ENCODE measurements around the gene EPC1. TPM values are rescaled to one million over a fixed set of nuclear protein-coding genes. Genes with fewer than 3 reads are reported as not detected.

The EPC1 gene
- polyA plus RNA-seq, 1 of the 3 experiments (the other 2 are of a cell fraction): 21.8 TPM

DNA sequence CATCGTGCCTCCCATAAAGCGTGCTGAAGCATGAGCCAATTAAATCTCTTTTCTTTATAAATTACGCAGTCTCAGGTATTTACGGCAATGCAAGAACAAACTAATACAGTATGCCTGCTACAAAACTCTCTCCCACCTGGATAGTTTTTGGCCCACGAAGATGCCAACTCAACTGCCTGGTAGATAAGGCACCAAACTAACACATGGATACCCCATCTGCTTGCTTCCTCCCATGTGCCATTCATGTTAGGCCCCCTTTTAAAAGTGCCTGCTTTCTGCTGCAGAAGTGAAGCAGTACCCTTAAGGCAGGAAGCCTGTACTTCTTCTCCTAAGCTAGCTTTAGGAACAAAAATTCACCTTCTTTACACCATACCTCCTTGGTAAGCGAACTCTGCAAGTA is 15.6 kb upstream of the EPC1 start:
- CTCF ChIA-PET: interaction anchor here (1.4 to 2.2 kb wide), 3 partner anchors 8 to 172 kb away, joined by 4 to 6 read pairs (median 5); no protein-coding TSS in a partner anchor
- WGBS (ENCODE audit: low lambda C conversion rate): 96% methylated on average over 6 of the region's 6 CpGs
- H3K9ac ChIP-seq: no peak overlapping the region
- no peaks in the 10 kb centered on the region; the same call in 1 of the 2 replicates for H4K20me1 ChIP-seq (ENCODE audit: insufficient read depth)
- no peaks in the 10 kb centered on the region for H3K9me2 ChIP-seq
- H3K27ac ChIP-seq (ENCODE audit: low read depth in 2 of 2, low read length in 1 of 2): no peak overlapping the region
- no peaks in the 10 kb centered on the region for H3K9me3 ChIP-seq
- no peaks in the 10 kb centered on the region for H3F3A ChIP-seq (replicated peaks; ENCODE audit: insufficient read depth)
- peaks cover 0 to 3% of the 10 kb centered on the region in 2 experiments; a peak in 2 of 4 replicates for H3K4me1 ChIP-seq (ENCODE audit: control insufficient read depth in 1 of 2, insufficient read depth in 2 of 2, low read depth in 1 of 2, low read length in 1 of 2)
- no peaks in the 10 kb centered on the region for H3K36me3 ChIP-seq (replicated peaks in 1 of 2; ENCODE audit: control insufficient read depth in 1 of 2, insufficient read depth in 2 of 2, low read length in 1 of 2)
- POLR2A ChIA-PET: no interaction called here
- H2AFZ ChIP-seq (ENCODE audit: low read depth): no peak overlapping the region
- H3K4me3 ChIP-seq (ENCODE audit: low read depth in 2 of 2, low read length in 1 of 2): no peak overlapping the region
- DNase-seq: no peak
- peaks cover 51% of the 10 kb centered on the region for H3K79me2 ChIP-seq (ENCODE audit: insufficient read depth)
- H3K4me2 ChIP-seq: no peak overlapping the region
- no peaks in the 10 kb centered on the region for H3K27me3 ChIP-seq (ENCODE audit: insufficient read depth)
- TF ChIP-seq RXRA (IDR thresholded peaks at IDR 0.05; ENCODE audit: borderline replicate concordance, low read depth): no peak
- no peak for TF ChIP-seq NRF1 (IDR thresholded peaks at IDR 0.05; ENCODE audit: low read depth, low read length)
- no peak for TF ChIP-seq FOSL2 (IDR thresholded peaks at IDR 0.05; ENCODE audit: borderline replicate concordance, low read depth)
- no peak for TF ChIP-seq POLR2AphosphoS5 (IDR thresholded peaks at IDR 0.05; ENCODE audit: low read depth, low read length)
- TF ChIP-seq CHD2 (IDR thresholded peaks at IDR 0.05; ENCODE audit: low read length, partially characterized antibody): no peak
- TF ChIP-seq USF1 (IDR thresholded peaks at IDR 0.05; ENCODE audit: borderline replicate concordance, low read depth): no peak

DNA sequence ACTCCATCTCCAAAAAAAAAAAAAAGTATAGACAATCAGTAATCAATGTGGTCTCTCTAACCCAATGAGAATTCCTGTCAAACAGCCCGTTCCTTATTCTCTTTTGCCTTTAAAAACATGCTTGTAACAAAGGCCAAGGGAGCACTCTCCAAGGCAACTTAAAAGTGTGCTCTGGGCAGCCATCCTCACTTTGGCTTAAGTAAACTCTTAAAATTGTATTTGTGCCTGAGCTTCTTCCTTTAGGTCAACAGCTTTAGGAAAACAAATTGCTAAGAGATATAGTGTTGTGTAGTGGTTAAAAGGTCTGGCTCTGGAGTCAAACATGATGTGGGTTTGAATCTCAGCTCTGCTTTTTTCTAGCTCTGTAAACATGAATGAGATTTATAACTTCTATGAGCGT is 13.9 kb upstream of the EPC1 start:
- Histone ChIP-seq H4K20me1 (ENCODE audit: insufficient read depth) (no peaks in the 10 kb centered on the region; the same call in 1 of the 2 replicates), H3F3A (replicated peaks; ENCODE audit: insufficient read depth) (no peaks in the 10 kb centered on the region), H2AFZ (ENCODE audit: low read depth) (no peak overlapping the region), H3K4me3 (ENCODE audit: low read depth in 2 of 2, low read length in 1 of 2) (no peak overlapping the region), H3K27me3 (ENCODE audit: insufficient read depth) (no peaks in the 10 kb centered on the region), H3K4me2 (no peak overlapping the region), H3K27ac (ENCODE audit: low read depth in 2 of 2, low read length in 1 of 2) (no peak overlapping the region), H3K4me1 (ENCODE audit: control insufficient read depth in 1 of 2, insufficient read depth in 2 of 2, low read depth in 1 of 2, low read length in 1 of 2) (peaks cover 0 to 3% of the 10 kb centered on the region in 2 experiments; a peak in 1 of 4 replicates), H3K79me2 (ENCODE audit: insufficient read depth) (peaks cover 38% of the 10 kb centered on the region), H3K9me3 (no peaks in the 10 kb centered on the region), H3K9me2 (no peaks in the 10 kb centered on the region), H3K36me3 (replicated peaks in 1 of 2; ENCODE audit: control insufficient read depth in 1 of 2, insufficient read depth in 2 of 2, low read length in 1 of 2) (no peaks in the 10 kb centered on the region), H3K9ac (no peak overlapping the region)
- ChIA-PET CTCF (interaction anchor here (1.0 to 2.2 kb wide), 4 partner anchors 10 to 170 kb away, joined by 3 to 7 read pairs (median 4); no protein-coding TSS in a partner anchor), POLR2A (no interaction called here)
- 97% methylated on average over 2 of the region's 2 CpGs for WGBS (ENCODE audit: low lambda C conversion rate)
- DNase-seq: no peak
- TF ChIP-seq, protein P1, sequence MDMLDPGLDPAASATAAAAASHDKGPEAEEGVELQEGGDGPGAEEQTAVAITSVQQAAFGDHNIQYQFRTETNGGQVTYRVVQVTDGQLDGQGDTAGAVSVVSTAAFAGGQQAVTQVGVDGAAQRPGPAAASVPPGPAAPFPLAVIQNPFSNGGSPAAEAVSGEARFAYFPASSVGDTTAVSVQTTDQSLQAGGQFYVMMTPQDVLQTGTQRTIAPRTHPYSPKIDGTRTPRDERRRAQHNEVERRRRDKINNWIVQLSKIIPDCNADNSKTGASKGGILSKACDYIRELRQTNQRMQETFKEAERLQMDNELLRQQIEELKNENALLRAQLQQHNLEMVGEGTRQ (IDR thresholded peaks at IDR 0.05; ENCODE audit: borderline replicate concordance, low read depth, low read length): no peak
- TF ChIP-seq MEF2A (IDR thresholded peaks at IDR 0.05; ENCODE audit: borderline replicate concordance, low read depth) (no peak), TAF1 (IDR thresholded peaks at IDR 0.05; ENCODE audit: borderline replicate concordance, low read depth, low read length) (no peak)

- Histone ChIP-seq H3K79me2 (ENCODE audit: insufficient read depth) (peaks cover 34% of the 10 kb centered on the region), H3K4me3 (ENCODE audit: low read depth in 2 of 2, low read length in 1 of 2) (no peak overlapping the region), H3K27me3 (ENCODE audit: insufficient read depth) (no peaks in the 10 kb centered on the region), H3K9me3 (no peaks in the 10 kb centered on the region), H3F3A (replicated peaks; ENCODE audit: insufficient read depth) (no peaks in the 10 kb centered on the region), H3K27ac (ENCODE audit: low read depth in 2 of 2, low read length in 1 of 2) (no peak overlapping the region), H2AFZ (ENCODE audit: low read depth) (no peak overlapping the region), H3K9me2 (no peaks in the 10 kb centered on the region), H3K9ac (no peak overlapping the region), H3K4me1 (ENCODE audit: control insufficient read depth in 1 of 2, insufficient read depth in 2 of 2, low read depth in 1 of 2, low read length in 1 of 2) (peaks cover 0 to 3% of the 10 kb centered on the region in 2 experiments; a peak in 1 of 4 replicates), H3K36me3 (replicated peaks in 1 of 2; ENCODE audit: control insufficient read depth in 1 of 2, insufficient read depth in 2 of 2, low read length in 1 of 2) (no peaks in the 10 kb centered on the region), H4K20me1 (ENCODE audit: insufficient read depth) (no peaks in the 10 kb centered on the region; the same call in 1 of the 2 replicates), H3K4me2 (no peak overlapping the region)
- no peak for DNase-seq
- 100% methylated on average over 1 of the region's 1 CpG for WGBS (ENCODE audit: low lambda C conversion rate)
- CTCF ChIA-PET: interaction anchor here (1.0 to 1.5 kb wide), 3 partner anchors 10 to 18 kb away, joined by 3 read pairs; no protein-coding TSS in a partner anchor
- POLR2A ChIA-PET: no interaction called here
- TF ChIP-seq ELF1 (IDR thresholded peaks at IDR 0.05): no peak
- TF ChIP-seq FOXM1 (IDR thresholded peaks at IDR 0.05; ENCODE audit: low read depth): no peak
- TF ChIP-seq GATA2 (CRISPR knock-in tag; IDR thresholded peaks at IDR 0.05): no peak
- TF ChIP-seq YY1 (IDR thresholded peaks at IDR 0.05; ENCODE audit: low read depth): no peak
- TF ChIP-seq, protein P2, sequence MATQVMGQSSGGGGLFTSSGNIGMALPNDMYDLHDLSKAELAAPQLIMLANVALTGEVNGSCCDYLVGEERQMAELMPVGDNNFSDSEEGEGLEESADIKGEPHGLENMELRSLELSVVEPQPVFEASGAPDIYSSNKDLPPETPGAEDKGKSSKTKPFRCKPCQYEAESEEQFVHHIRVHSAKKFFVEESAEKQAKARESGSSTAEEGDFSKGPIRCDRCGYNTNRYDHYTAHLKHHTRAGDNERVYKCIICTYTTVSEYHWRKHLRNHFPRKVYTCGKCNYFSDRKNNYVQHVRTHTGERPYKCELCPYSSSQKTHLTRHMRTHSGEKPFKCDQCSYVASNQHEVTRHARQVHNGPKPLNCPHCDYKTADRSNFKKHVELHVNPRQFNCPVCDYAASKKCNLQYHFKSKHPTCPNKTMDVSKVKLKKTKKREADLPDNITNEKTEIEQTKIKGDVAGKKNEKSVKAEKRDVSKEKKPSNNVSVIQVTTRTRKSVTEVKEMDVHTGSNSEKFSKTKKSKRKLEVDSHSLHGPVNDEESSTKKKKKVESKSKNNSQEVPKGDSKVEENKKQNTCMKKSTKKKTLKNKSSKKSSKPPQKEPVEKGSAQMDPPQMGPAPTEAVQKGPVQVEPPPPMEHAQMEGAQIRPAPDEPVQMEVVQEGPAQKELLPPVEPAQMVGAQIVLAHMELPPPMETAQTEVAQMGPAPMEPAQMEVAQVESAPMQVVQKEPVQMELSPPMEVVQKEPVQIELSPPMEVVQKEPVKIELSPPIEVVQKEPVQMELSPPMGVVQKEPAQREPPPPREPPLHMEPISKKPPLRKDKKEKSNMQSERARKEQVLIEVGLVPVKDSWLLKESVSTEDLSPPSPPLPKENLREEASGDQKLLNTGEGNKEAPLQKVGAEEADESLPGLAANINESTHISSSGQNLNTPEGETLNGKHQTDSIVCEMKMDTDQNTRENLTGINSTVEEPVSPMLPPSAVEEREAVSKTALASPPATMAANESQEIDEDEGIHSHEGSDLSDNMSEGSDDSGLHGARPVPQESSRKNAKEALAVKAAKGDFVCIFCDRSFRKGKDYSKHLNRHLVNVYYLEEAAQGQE (IDR thresholded peaks at IDR 0.05; ENCODE audit: low read depth, low read length): no peak
- no peak for TF ChIP-seq SMC3 (IDR thresholded peaks at IDR 0.05; ENCODE audit: low read depth, low read length)
- TF ChIP-seq RAD21 (IDR thresholded peaks at IDR 0.05; ENCODE audit: low read length): no peak
- no peak for TF ChIP-seq JUND (IDR thresholded peaks at IDR 0.05)
- TF ChIP-seq PBX3 (IDR thresholded peaks at IDR 0.05): no peak
These were observed 13.3 kb upstream of the EPC1 start for GRCh38 chr10:32360241-32360640.

All from SK-N-SH (cell line).